Right lobe of liver (tissue), 6 donors: Measurements from ENCODE around the gene PGM5. TPM values are rescaled to one million over a fixed set of nuclear protein-coding genes. Genes with fewer than 3 reads are reported as not detected.
A peak's percentile ranks its signal among the peaks of the same experiment; 100 is the strongest.
"Not testable (repeated sequence)": the region's sequence is repeated elsewhere in the genome, so short reads cannot be mapped to it uniquely, and the experiment has no call there.

Source experiments
- ATAC-seq, 4 donors: fragments of 200-7000 bp; cut with Tn5 transposase; one replicate each; pipeline ENCODE4 v1.9.1; 2020; ENCODE audit warnings: mild to moderate bottlenecking in 4 of 4, moderate library complexity in 4 of 4
- DNase-seq, 3 donors: peaks; one replicate each; pipeline ENCODE4 v3.0.0-alpha.2; 2020
- H3K27ac ChIP-seq, 3 donors: fragments of 200-600 bp; one replicate each; pipeline ENCODE4 v1.8.0; 2022
- H3K27me3 ChIP-seq, 2 donors: fragments of 200-600 bp; one replicate each; pipeline ENCODE4 v1.8.0; 2022
- H3K36me3 ChIP-seq, 4 donors: fragments of 200-600 bp; sonication (generic) in 1 of 4; one replicate each; pipeline versions ENCODE4 v1.5.1 to v1.8.0; 2017 to 2022; ENCODE audit warnings: control low read depth in 1 of 4
- H3K4me1 ChIP-seq, 4 donors: fragments of 200-600 bp; sonication (generic) in 1 of 4; one replicate each; pipeline versions ENCODE4 v1.5.1 to v1.8.0; 2017 to 2022; ENCODE audit warnings: control low read depth in 1 of 4
- H3K4me3 ChIP-seq, 3 donors: fragments of 200-600 bp; one replicate each; pipeline ENCODE4 v1.8.0; 2022
- H3K9me3 ChIP-seq, 4 donors: fragments of 200-600 bp; sonication (generic) in 1 of 4; one replicate each; pipeline versions ENCODE4 v1.5.1 to v1.8.0; 2017 to 2022; ENCODE audit warnings: control low read depth in 1 of 4
- WGBS: methylation state at CpG from one replicate; pipeline ENCODE4 v1.1.6; 2018; ENCODE audit warnings: low coverage, low lambda C conversion rate; ENCODE audit not compliant: insufficient coverage; ENCODE audit errors: missing lambda C conversion rate; 5-methylcytosine and 5-hydroxymethylcytosine counted together
- intact Hi-C, 2 donors: fragments of 100-400 bp; cut with DNase I; formaldehyde crosslinking; loops; one replicate each; pipeline versions ENCODE4 v1.11.2 to v1.14.1; 2022
- total RNA-seq, 6 experiments: library from RNA; depleted of rRNA in 2 of 6; stranded (reverse); fragments of >200 nt in 2 of 6; fragmentation: NEBNext Ultra II Directional in 3 of 6; extraction: Animal tissue kit (Norgen Biotek cat#: 25700) in 3 of 6; gene quantifications; one replicate each; pipeline versions ENCODE4 v1.1.0 to v1.2.4, GENCODE V29; 2016 to 2023
- TF ChIP-seq, protein P1 (sequence below), 4 donors: fragments of 200-600 bp in 3 of 4; fragments of 450-650 bp in 1 of 4; IDR thresholded peaks; one replicate each; pipeline versions ENCODE4 v1.5.1 to v1.8.0; 2016 to 2022; ENCODE audit warnings: antibody characterized with exemption in 4 of 4, mild to moderate bottlenecking in 2 of 4
- donor health status: DM: no; HTN: yes; CAD: no.
- donor health status: DM: no; HTN: no; CAD: no.
- donor health status: DM: no; HTN: no; CAD: no.
- donor health status: DM: no; HTN: yes; CAD: no.
- donor health status: DM: no; HTN: yes; CAD: no.

The PGM5 gene
- total RNA-seq, 6 experiments from 2014 or later, result 1.4 to 3.5 (median 2.9) TPM

DNA sequence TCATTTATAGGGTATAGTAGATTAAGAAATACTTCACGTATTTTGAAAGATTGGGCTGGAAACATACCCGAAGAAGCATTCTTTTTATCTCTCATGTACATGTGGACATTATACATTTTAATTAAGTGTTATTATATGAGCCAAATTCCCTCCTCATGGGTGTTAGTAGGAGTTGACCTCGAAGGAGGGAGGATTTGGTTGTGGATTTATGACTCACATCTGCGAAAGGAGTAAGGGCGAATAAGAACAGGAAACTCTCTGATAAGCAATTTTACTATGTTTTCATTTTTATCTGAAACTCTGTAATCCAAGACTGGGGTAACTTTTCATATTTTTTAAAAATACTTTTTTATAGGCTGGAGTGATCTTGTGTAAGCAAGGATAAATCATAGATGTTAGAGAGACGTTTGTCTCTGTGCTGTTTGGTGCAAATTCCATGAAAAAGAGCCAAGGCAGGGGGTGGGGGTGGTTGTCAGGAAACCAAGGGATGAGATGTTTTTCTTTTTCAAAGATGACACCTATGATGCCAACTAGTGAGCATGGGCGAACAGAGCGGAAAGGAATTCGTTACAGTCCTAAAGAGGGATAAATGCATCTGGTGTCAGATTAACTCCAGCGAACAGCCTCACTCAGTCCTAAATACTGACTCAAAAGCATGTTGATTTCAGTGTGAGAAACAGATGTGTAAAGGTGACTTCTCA, 19.6 kb upstream of the PGM5 start:
- DNase-seq, H3K36me3 ChIP-seq, intact Hi-C loops, H3K4me3 ChIP-seq, H3K27ac ChIP-seq, H3K4me1 ChIP-seq, H3K27me3 ChIP-seq, H3K9me3 ChIP-seq: not testable (repeated sequence)
- WGBS, result 51% methylated on average over 6 of the region's 10 CpGs
- ATAC-seq, result peak in 1 of 4 donors; percentile 19

DNA sequence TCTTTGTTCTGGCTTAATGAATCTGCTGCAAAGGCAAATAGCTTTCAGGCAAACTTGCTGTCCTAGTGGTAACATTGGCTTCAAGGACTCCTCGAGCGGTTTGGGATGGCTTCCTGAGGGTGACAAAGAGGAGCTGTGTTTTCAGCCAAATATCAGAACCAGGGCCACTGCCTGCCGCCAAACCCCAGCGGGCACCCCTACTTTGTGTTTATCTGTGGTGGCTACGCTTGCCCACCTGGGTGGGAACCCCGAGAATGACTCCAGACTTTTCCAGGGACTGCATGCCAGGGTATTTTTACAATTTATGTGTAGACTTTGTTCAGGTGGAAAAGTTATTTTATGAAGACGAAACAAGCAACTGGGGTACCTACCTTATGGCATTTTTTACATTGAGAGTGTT, 18.4 kb upstream of the PGM5 start:
- H3K9me3 ChIP-seq, intact Hi-C loops, DNase-seq, H3K4me3 ChIP-seq, H3K36me3 ChIP-seq, H3K27me3 ChIP-seq, H3K27ac ChIP-seq, ATAC-seq, H3K4me1 ChIP-seq: not testable (repeated sequence)
- WGBS, result 45% methylated on average over 5 of the region's 7 CpGs

DNA sequence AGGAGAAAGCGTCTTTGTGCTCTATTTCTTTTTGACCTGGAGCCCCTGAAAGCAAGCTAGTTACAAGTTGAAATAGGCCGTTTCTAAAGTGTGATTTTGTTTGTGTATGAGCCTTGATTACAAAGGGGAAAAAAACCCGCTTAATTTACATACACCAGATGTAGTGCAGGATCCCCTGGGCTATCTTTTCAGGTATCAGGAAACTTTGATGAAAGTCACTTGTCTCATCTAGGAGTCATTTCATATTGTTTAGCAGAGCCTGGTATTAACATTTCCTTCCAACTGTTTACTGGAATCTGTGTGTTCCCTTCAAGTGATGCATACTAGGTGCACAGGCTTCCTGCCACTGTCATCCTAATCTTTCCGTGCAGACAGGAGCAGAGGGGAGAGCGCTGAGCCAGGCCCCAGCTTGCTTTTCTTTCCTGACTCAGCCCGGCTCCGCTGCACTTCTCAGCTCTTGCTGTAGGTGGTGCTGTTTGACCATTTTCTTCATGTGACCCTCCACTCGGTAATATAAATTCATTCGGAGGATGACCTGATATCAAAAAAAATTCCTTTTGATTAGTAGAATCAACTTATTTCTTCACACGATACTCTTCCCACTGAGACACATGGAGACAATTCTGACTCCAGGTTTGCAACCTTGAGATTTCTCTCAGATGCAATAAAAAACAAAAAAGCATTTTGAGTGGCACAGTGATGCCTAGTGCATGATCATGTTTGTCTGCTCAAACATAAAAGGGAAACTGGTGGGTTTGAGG, 14.0 kb upstream of the PGM5 start:
- H3K36me3 ChIP-seq, H3K4me1 ChIP-seq, DNase-seq, H3K9me3 ChIP-seq, H3K4me3 ChIP-seq, intact Hi-C loops, H3K27me3 ChIP-seq, H3K27ac ChIP-seq: not testable (repeated sequence)
- peak; percentile 96 to 100 (median 99) for ATAC-seq
- 8% methylated on average over 4 of the region's 10 CpGs for WGBS
- TF ChIP-seq, protein P1, sequence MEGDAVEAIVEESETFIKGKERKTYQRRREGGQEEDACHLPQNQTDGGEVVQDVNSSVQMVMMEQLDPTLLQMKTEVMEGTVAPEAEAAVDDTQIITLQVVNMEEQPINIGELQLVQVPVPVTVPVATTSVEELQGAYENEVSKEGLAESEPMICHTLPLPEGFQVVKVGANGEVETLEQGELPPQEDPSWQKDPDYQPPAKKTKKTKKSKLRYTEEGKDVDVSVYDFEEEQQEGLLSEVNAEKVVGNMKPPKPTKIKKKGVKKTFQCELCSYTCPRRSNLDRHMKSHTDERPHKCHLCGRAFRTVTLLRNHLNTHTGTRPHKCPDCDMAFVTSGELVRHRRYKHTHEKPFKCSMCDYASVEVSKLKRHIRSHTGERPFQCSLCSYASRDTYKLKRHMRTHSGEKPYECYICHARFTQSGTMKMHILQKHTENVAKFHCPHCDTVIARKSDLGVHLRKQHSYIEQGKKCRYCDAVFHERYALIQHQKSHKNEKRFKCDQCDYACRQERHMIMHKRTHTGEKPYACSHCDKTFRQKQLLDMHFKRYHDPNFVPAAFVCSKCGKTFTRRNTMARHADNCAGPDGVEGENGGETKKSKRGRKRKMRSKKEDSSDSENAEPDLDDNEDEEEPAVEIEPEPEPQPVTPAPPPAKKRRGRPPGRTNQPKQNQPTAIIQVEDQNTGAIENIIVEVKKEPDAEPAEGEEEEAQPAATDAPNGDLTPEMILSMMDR (IDR thresholded peaks at IDR 0.05), result peak; percentile 12 to 28 (median 20)

DNA sequence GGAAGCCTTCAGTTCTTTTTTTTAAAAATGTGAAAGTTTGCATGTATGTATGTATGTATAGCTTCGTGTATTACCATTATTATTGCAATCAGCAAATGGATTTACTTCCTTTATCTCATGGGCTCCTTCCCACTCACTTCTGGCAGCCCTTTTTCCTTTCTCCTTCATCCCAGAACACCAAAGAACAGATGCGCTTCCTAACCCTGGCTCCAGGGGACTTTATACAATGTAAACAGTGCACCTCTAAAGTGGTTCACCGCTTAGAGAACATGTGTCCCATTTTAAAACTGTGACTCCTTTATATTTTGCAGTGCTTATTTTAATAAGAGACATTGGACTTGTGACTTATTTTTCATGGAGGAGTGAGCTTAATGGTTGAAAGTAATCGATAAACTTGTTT, 13.2 kb upstream of the PGM5 start:
- H3K4me1 ChIP-seq, H3K4me3 ChIP-seq, DNase-seq, H3K27ac ChIP-seq, ATAC-seq, H3K9me3 ChIP-seq, H3K36me3 ChIP-seq, H3K27me3 ChIP-seq, intact Hi-C loops: not testable (repeated sequence)
- WGBS, result 48% methylated on average over 3 of the region's 4 CpGs

DNA sequence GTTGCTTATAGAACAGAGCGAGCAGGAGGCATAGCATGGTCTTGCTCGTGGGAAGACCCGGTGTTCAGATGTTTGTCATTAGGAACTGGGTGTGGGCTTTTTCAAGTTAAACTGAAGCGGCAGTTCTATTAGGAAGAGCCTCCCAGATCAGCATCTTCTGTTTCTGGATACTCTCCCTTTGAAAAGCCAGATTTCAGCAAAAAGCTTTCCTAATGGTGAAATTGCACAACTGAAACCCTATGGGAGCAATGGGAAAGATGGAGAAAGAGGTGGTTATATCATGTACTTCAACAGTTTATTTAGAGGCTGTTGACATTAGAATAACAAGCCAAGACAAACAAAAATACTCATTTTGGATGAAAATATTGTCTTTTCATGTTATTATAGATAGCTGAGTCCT, 12.4 kb upstream of the PGM5 start:
- H3K27ac ChIP-seq, intact Hi-C loops, H3K4me3 ChIP-seq, DNase-seq, H3K36me3 ChIP-seq, H3K4me1 ChIP-seq, H3K9me3 ChIP-seq, H3K27me3 ChIP-seq, ATAC-seq: not testable (repeated sequence)
- WGBS, result no CpG with 5 or more reads among the region's 4 CpGs

DNA sequence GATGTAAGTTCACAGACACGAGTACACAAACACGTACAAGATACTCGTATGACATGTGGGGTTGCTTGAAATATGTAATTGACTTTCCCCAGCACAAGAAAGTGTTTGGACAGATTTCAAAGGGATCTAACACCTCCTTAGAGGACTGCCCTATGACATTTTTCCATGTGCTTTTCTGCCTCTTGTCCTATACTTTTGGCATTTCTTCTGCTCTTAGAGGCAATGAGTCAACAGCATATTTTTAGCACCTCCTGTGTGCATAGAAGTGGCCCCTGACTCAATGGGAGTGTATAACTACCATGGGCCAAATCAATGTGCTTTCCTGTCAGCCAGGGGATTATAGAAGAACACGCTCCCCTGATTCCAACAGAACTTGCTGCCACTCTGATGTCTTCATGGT, 4.7 kb upstream of the PGM5 start:
- H3K4me1 ChIP-seq, ATAC-seq, H3K27ac ChIP-seq, intact Hi-C loops, H3K36me3 ChIP-seq, H3K4me3 ChIP-seq, H3K9me3 ChIP-seq, H3K27me3 ChIP-seq, DNase-seq: not testable (repeated sequence)
- WGBS, result 57% methylated on average over 4 of the region's 4 CpGs

DNA sequence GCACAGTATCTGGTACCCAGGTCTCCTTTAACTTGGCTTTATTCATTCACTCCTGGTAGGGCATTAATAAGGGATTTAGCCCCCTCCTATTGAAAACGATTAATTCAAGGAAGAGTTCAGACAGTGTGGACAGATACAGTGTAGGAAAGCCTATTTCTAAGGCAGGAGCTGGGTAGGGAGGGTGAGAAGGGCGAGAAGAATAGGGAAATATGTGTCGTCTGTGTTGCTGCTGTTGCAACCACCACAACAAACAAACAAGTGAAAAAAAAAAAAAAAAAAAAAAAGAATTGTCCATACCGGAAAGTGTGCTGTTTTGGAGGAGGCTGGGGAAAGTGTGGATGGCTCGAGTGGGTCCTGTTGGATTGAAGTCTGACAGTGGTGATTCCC, 425 bp upstream of the PGM5 start:
- H3K27ac ChIP-seq, intact Hi-C loops, H3K9me3 ChIP-seq, H3K27me3 ChIP-seq, H3K4me1 ChIP-seq, DNase-seq, H3K36me3 ChIP-seq, H3K4me3 ChIP-seq: not testable (repeated sequence)
- peak in 2 of 4 donors; percentile 4 to 19 for ATAC-seq
- 3% methylated on average over 5 of the region's 5 CpGs for whole genome bisulfite sequencing

DNA sequence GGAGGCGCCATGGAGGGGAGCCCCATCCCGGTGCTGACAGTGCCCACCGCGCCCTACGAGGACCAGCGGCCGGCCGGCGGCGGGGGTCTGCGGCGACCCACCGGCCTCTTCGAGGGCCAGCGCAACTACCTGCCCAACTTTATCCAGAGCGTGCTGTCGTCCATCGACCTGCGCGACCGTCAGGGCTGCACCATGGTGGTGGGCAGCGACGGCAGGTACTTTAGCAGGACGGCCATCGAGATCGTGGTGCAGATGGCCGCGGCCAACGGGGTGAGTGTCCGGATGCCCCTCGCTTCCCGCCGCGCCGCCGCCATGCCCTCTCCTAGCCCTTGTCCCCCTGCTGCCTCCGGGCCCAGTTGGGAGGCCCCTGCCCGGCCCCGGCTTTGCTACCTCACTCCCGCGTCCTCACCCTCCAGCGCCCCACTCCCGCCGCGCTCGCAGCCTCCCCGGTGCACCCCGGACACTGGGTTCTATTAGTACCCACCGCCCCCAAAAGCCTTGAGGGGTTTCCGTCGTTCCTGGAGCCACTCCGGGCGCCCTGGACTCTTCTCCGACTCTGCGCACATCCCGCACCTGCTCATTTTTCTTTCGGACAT, 806 bp downstream of the PGM5 start:
- H3K4me1 ChIP-seq, intact Hi-C loops, H3K9me3 ChIP-seq, H3K27ac ChIP-seq, H3K36me3 ChIP-seq, H3K27me3 ChIP-seq: not testable (repeated sequence)
- DNase-seq, result peak in 2 of 3 donors; percentile 27 to 52
- whole genome bisulfite sequencing, result 12% methylated on average over 19 of the region's 57 CpGs
- peak overlapping the region; percentile 32 to 46 (median 35) for H3K4me3 ChIP-seq
- ATAC-seq, result peak; percentile 18 to 48 (median 26)

DNA sequence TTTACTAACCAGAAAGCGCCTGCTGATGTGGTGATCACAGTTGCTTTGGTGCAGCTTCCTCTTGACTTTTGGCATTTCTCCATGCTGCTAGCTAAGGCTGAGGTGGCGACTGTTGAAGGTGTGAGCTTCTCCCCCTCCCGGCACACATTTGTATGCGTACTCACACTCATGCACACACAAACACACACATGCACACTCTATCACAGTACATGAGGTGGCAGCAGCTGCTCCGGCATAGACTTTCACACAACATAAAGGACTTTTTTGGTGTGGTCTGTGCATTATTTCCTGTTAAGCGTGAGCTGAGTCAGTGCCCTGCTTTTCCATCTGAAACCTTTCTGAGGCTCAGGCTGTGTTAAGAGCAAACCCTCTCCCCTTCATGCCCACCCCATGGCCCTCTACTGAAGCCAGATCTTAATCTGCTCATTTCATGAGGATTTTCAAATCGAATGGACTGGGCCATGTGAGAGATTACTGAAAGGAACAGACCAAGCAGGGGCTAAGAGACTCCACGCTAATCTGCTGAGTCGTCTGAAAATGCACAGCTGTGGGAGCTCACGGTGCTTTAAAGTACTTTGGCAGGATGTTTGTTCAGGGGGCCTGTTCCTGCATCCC, 10.6 kb downstream of the PGM5 start:
- H3K36me3 ChIP-seq, intact Hi-C loops, DNase-seq, H3K9me3 ChIP-seq, H3K4me1 ChIP-seq, H3K27me3 ChIP-seq, H3K4me3 ChIP-seq, H3K27ac ChIP-seq: not testable (repeated sequence)
- 17% methylated on average over 8 of the region's 10 CpGs for WGBS
- peak; percentile 54 to 77 (median 69) for ATAC-seq

DNA sequence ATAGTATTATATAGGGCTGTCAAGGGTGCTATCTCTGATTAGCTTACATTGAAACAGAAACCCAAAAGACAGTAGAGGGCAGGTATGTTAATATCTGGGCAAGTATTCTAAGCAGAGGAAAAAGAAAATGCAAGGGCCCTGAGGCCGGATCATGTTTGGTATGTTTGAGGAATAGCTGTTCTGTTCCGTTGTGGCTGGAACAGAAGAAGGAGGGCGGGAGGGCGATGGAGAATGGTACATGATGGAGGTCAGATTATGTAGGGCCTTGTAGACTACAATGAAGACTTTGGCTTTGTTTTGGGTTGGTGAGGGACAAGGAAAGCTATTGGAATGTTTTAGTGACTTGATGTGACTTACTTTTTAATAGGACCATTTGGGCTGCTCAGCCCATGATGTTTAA, 19.4 kb downstream of the PGM5 start:
- H3K9me3 ChIP-seq, H3K4me1 ChIP-seq, H3K27ac ChIP-seq, DNase-seq, H3K4me3 ChIP-seq, ATAC-seq, H3K27me3 ChIP-seq, H3K36me3 ChIP-seq, intact Hi-C loops: not testable (repeated sequence)
- WGBS, result 82% methylated on average over 4 of the region's 4 CpGs
